Activated CD4-positive, alpha-beta T cell treated with anti-CD3 and anti-CD28 coated beads for 4 hours (primary cell): ENCODE results near the gene USP2.

Experiments
- DNase-seq, 2 donors: peaks; one replicate each; pipeline ENCODE4 v3.0.0-alpha.2; 2020

The USP2 gene, protein sequence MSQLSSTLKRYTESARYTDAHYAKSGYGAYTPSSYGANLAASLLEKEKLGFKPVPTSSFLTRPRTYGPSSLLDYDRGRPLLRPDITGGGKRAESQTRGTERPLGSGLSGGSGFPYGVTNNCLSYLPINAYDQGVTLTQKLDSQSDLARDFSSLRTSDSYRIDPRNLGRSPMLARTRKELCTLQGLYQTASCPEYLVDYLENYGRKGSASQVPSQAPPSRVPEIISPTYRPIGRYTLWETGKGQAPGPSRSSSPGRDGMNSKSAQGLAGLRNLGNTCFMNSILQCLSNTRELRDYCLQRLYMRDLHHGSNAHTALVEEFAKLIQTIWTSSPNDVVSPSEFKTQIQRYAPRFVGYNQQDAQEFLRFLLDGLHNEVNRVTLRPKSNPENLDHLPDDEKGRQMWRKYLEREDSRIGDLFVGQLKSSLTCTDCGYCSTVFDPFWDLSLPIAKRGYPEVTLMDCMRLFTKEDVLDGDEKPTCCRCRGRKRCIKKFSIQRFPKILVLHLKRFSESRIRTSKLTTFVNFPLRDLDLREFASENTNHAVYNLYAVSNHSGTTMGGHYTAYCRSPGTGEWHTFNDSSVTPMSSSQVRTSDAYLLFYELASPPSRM

DNA sequence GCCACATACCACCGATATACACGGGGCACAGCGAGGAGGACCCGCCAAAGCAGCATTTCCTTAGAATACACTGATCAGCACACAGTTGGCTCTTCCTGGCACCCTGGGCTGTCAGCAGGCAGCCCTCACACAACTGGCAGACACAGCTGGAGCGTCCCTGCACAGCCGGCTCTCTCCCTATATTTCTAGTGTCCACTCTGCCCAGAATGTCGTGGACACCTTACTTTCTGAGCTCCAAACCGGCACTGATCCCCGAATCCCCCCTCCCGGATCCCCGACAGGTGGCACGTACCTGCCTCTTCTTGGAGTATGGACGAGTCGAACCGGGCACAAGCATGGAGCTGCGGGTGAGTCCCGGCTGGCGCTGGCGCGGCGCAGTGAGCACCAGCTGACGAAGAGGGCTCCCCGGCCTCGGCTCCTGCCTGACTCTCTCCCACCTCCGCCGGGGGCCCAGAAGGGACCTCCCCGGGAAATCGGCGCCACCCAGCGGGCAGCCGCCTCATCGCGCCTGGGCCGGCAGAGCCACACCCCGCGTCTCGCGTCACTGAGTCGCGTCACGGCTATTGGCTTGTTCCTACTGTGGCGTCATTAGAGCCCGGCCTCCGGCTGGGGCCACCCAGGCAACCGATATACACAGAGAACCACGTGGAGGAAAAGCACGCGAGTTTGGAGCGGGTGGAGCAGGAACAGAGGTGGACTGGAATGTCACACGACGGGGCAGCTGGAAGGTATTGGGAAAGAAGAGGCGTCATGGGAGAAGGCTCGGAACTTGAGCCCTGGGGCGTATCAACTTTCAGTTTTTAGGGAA lies at the start of gene USP2:
TSS of gene USP2 (minus strand) at position 510 of the 808 bp plus-strand sequence. CDS start 8,210 bp downstream, outside the sequence.
- DNase-seq: peak; percentile 95 to 97

DNA sequence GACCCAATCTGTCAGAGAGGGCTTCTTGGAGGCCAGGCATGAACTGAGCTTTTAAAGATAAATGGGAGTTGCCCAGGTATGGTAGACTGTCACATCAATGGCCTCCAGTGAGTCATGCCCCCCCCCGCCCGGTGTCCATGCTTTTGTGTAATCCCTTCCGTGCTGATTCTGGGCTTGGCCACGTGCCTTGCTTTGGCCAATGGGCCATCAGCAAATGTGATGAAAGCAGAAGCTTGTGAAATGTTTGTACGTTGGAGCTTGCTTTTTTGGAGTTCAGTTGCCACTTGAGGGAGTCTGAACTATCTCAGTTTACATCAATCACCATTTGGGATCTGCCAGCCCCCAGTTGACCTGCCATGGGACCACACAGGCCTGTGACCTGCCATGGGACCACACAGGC lies 45.8 kb upstream of the USP2 start:
- no peak for DNase-seq

DNA sequence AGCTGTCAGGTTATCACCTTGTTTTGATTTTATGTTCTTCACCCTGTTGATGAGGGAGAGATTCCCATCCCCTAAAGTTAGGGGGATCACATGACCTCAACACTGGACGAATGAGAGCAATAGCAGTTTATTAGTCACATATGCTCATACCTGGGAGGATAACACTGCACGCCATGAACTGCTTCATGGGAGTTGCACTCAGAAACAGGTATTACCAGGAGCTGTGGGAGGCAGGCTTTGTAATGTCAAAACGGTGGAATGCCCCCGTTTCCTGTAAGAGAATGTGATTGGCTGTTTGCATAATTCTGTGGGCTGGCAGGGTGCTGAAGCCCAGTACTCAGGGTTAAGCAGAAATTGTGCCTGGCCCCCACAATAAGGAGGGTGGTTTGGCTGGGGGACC lies 44.7 kb upstream of the USP2 start:
- DNase-seq: no peak

DNA sequence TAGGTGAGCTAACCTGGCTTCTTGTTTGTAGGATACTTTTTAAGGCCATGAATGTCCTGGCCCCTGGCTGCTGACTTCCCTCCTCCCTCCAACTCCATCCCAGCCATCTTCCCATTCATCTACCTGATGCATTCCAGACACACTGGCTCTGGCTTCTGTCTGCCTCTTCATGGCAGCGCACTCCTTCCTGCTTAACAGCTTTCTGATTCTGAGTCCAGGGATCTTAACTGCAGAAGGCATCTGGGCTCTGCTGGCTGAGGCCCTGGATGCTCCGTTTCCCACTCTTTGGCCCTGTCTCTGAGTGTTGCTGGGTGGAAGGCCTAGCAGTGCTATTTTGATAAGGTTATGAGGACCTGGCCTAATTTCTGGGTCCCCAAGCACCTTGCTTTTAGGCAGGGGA lies 43.3 kb upstream of the USP2 start:
- DNase-seq: no peak

DNA sequence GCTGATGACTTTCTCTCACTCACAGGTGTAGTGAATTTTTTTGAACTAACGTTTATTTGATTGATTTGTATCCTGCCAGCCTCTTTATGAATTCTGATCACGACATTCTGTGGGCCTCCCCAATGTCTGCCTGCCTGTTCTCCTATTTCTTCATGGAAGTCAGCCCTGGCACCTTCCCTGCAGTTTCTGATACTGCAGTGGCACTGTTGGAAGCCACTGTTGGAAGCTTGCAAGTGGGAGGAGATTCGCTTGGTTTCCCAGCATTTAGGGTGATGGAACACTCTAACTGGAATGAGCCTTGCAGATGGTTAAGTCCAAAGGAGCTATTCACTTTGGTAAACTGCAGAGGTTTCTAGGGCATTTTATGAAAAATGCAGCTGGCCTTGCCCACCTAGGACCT lies 42.8 kb upstream of the USP2 start:
- no peak for DNase-seq

DNA sequence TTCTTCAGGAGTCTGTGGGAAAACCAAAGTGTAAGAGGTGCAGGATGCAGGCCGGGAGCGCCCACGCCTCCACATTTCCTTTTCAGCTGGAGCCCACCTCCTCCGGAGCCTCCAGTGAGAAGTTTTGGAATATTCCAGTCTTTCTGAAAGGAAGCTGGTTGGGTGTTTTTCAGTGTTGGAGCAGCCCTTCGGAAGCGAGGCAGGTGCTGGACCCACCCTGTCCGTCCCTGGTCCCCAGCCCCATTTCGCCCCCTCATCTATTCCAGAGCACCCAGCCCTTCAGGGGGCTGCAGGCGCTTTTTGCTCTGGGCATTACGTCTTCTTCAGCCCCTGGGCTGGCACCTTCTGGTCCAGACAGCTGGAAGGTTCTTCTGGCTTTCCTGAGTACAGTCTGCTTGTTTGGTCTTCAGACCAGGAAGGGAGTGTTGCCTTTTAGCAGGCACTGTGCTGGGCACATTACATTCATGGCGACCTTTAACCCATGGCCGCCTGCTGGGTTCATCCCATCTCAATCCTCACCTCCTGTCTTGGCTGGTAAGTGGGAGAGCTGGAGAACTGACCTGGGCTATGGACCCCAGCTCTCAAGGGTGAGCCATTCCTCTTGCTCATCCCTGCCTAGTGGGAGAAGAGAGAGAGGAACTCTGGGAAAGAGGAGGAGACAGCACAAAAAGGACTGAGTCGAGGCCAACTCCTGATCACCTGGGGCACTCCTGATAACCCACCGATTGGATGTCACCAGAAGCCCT lies 42.2 kb upstream of the USP2 start:
- no peak for DNase-seq

DNA sequence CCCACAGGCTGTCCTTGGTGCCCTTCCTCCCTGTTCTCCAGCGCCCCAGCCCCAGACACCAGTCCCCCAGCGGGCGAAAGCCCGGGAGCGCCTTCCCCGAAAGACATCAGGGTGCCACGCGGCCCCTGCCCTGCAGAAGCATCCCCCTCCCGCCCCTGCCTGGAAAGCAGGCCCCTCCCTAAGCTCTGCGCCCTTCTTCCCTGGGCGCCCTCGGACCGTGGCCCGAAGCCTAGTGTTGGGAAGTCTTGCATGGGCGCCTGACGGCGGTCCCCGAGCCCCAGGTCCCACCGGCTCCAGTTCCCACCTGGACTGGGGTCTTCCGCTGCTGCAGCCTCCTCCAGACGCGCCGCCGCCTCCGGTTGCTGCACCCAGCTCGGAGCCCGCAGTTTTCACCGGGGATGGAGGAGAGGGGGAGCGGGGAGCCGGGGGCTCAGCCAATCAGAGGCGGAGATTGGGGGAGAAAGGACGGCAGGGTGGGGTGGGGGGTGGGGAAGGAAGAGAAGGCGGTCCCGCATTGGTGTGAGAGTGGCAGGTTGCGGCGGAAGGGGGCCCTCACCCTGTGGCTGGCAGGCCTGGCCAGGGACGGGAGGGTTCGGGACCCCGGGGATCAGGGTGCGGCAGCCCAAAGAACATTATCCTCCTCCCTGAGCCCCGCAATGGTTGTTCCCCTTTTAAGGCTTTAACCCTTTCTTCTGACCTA lies 41.5 kb upstream of the USP2 start, which contains the start of gene THY1:
TSS of gene THY1 (minus strand) at position 364 of the 700 bp plus-strand sequence. CDS start 2,267 bp downstream, outside the sequence.
- DNase-seq: no peak

DNA sequence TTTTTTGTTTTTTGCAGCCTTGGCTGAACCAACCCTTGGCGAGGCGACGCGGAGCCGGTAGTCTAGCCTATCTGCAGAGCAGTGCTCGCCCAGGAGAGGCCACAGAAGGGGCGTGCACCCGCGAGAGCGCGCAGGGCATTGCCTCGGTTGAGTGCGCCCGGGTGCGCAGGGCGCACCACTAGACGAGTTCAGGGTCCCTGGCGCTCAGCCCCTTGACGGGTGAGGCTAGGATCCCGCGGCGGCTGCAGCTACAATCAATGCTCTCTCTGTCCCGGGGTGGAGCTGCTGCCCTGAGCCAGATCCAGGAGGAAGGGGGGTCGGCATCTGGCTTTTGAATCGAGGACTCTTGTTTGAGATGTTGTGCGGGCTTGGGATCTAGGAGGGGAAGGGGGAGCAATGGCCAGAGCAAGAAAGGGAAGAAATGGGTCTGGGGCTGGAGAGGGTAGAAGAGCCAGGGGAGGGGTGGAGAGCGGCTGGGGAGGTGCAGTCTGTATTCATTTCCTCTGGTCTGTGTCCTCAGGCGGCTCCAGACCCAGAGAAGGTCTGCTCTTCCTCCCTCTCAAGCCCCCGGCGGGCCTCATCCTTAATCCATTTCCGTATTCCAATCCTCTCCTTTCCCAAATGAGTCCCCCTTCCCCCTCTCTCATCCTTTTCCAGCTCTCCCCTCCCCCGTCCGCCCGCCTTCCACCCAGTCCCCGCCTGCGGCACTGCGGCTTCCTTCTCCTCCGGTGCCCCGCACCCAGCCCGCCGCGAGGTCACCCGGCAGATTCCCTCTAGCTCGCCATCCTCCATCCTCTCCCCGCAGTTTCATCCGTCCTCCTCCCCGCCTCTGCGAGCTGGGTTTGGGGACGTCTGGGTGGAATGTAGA lies 40.7 kb upstream of the USP2 start:
- no peak for DNase-seq

DNA sequence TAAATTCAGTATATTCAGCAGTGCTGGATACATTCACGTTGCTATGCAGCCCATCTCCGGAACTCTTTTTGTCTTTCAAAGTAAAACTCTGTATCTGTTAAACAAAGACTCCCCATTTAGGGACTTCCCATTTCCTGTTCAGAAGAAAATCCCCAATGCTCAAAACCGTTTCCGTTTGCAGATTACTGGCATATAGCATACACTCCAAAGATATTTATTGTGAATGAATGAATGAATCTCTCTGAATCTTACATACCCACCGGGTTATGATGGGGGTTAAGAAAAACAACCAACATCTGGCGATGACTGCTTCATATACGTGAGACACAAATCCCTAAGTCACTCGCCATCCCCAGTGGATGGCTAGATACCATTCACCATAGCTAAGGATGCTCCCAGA lies 39.9 kb upstream of the USP2 start:
- DNase-seq: no peak

DNA sequence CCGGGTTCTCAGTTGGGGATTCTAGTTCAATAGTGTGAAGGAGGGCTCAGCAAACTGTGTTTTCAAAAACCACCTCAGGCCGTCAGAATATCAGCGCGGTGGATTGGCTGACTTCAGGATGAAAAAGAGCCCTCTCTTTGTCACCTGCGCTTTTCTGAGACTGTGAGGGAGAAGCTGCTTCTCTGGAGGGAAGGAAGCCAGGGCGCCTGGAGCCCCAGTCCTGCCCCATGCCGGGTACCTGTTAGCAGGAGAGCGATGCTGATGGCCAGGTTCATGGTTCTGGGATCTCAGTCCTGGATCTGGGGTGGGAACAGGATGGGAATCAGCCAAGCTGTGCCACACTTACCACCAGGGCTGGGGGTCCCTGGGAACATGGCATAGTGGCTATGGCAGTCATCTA lies 39.1 kb upstream of the USP2 start:
- no peak for DNase-seq

DNA sequence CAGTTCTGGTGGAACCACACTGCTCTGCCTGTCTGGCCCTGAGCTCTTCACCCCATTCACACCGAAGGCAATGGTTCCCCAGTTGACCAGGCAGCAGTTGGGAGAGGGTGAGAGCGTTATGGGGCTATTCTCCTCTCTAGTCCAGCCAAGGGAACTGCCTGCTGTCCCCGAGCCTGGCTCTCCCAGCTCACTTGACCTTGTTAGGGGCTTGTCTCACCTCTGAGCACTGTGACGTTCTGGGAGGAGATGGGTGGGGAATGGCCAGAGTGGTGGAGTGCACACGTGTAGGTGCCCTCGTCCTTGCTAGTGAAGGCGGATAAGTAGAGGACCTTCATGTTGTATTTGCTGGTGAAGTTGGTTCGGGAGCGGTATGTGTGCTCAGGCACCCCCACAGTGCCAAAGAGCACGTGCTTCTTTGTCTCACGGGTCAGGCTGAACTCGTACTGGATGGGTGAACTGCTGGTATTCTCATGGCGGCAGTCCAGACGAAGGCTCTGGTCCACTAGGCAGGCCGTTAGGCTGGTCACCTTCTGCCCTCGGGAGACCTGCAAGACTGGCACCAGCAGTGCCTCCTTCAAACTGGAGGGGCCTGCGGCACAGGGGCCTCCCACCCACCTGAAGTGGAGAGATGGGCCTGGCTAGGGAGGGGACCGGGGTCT lies 38.5 kb upstream of the USP2 start:
- no peak for DNase-seq

DNA sequence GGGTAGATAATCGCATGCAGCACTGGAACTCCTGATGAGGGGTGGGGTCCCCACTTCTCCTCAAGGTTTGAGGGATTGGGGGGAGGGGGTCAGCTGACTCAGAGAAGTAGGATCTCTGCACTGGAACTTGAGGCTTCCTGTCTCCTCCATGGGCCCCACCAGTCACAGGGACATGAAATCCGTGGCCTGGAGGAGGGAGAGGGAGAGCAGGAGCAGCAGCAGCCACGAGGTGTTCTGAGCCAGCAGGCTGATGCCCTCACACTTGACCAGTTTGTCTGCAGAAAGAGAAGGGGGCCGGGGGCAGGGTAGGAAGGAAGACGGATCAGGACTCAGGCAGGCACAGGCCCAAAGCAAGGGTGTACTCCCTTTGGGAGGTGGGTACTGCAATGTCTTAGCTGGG lies 37.8 kb upstream of the USP2 start:
- no peak for DNase-seq

DNA sequence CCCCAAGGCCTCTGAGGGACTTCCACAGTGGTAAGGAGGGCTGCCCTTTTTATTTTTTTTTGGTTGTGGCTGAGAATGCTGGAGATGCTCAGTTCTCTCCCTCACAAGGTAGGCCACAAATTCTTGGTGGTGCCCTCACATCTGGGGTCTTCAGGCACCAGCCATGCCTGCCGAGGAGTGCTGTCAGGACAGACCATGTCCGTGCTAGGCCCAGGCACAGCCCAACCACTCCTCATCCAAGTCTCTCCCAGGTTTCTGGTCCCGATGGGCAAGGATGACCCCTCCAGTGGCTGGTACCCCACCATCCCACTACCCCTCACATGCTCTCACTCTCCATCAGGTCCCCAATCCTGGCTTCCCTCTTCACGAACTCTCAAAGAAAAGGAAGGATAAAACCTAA lies 37.3 kb upstream of the USP2 start:
- DNase-seq: no peak

DNA sequence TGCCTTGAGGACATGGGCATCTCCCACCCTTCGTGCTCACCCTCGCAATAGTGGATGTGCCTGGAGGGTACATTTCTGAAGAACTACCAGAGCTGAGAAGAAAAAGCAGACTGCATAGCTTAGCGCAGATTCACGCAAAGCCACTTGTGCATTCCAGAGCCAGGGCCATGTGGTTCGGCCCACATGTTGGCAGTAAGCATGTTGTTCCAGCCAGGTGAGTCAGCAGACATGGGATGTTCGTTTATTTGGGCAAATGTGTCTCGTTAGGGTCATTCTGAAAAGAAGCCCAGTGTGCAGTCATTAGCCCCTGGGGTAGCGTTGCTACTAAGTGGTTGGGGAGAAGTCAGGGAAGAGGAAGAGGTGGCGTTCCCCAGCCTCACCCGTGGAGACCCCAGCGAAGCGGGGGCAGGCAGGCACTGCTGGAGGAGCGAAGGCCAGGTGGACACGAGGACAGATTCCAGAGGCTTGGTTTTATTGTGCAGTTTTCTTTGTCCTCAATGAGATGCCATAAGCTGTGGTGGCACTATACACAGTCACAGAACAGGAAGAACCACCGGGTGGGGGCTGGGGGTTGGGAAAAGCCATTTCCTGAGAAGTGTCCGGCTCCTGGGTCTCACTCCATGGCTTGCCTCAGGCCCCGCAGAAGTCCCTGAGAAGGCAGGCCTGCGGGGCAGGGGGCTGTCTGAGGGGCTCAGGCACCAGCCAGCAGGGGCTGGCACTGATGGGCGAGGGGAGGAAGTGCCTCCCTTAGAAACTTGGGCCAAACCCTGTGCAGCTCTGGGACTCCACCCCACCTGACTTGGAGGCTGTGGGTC lies 36.4 kb upstream of the USP2 start:
- DNase-seq: no peak

DNA sequence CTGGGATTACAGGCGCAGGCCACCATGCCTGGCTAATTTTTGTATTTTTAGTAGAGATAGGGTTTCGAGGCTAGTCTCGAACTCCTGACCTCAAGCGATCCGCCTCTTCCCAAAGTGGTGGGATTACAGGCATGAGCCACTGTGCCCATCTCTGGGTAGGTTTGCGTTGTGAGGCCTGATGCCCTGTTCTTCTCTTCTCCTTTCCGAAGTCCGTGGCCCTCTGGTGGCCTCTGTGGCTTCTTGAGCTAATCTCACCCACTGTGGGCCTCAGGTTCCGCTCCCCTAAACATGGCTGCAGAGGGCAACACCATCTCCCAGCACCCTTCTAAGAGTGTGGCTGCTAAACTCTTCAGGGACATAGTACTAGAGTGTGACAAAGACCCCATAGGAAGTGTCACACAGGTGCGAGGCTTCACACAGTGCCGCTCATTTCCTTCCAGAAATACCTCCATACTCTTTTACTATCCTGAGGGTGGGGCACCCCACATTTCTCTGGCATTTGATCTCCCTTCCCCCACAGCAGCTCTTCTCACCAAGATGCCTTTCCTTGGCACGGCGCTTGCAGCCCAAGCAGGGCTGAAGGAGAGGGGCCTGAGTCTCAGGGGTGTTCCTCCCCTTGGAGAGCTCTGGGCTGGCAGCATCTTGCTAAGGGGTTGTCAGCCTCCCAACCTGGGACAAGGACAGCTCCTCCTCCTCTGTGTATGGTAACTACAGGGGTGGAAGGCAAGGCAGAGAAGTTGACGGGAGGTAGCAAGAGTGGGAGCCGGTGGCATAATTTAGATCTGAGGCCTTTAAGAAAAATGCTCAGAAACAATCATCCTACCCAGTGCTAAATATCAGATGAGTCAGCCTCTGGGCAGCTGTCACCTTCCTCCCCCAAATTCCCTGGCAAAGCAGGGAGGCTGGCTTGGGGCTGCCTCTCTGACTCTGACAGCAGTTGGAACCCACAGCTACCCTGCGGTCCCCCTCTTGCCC lies 35.4 kb upstream of the USP2 start:
- DNase-seq: no peak

DNA sequence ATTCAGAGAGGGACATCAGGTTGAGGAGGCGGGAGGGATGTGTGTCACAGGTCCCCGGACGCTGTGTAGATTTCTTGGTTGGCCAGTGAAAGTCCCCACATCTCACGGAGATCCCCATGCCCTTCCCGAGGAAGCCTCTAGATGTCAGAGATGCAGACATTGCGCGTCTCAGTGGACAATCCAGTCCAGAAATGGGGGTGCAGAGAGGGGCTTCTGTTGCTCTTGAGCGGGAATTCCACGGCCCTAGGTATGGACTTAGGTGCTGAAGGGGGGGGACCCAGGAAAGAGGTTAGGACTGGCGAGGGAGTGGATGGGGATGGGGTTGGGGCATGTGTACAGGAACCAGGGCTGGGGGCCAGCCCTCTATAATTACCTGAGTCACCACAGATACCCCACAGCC lies 34.5 kb upstream of the USP2 start:
- DNase-seq: no peak

DNA sequence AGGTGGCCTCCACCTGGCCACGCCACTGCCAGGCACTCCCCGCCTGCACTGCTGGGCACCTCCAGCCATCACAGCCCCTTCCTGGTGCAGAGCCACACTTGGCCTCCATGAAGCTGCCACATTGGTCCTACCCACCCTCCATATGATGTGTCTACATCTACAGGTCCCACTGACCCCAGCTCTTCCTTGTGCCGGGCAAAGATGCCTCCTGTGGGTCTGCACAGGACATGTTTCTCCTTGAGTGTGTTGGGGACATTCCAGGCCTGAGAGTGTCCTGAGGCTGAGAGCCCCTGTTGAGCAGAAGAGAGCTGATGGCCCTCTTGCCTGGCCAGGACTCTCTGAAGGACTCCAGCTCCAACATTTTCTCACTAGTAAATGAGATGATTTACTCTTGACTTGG lies 34.0 kb upstream of the USP2 start:
- no peak for DNase-seq

DNA sequence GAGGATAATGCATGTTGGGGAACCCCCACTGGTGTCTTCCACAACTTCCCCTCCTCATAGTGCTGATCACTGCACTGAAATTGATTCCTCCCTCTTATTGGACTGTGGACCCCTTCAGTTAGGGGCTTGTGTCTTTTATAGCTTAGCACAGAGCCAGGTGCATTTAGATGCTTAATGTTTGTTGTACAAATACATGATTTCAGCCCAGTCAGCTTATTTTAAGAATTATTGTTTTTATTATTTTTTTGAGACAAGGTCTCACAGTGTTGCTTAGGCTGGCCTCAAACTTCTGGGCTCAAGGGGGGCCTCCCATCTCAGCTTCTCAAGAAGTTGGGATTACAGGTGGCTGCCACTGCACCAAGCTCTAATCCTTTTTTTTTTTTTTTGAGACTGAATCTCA lies 33.2 kb upstream of the USP2 start:
- DNase-seq: no peak

DNA sequence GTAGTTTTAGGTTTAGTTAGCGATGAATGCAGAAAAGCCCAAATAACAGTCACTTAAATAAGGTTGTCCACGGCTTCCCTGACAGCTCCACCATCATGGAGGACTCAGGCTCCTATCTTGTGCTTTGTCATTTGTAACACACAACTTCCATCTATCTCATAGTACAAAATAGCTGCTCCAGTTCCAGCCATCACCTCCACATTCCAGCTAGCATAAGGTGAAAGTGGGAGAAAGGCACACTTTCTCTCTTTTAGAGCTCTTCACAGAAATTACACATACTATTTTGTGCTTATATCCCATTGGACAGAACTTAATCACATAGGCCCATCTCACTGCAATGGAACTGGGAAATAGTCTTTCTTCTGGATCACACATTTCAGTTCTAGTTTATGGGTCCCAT lies 32.8 kb upstream of the USP2 start:
- DNase-seq: no peak
